GM18499 (cell line): Measurements from ENCODE around the gene ICA1L.
A peak's percentile ranks its signal among the peaks of the same experiment; 100 is the strongest.

Source experiments
- ATAC-seq: cut with Tn5 transposase; IDR thresholded peaks from one replicate; pipeline ENCODE4 v1.9.1; 2021; ENCODE audit warnings: moderate number of reproducible peaks; ENCODE audit not compliant: insufficient read depth, unreplicated experiment

ICA1L gene

GRCh38 chr2:202790676-202791075 lies 80.9 kb downstream of the ICA1L start:
- no peak for ATAC-seq

- ATAC-seq = no peak
Measured at GRCh38 chr2:202786842-202787241, 84.7 kb downstream of the ICA1L start.

GRCh38 chr2:202782940-202783558 lies 88.5 kb downstream of the ICA1L start:
- ATAC-seq = no peak

- ATAC-seq = peak; percentile 95
Measured at GRCh38 chr2:202780514-202781021, 91.0 kb downstream of the ICA1L start.

- ATAC-seq = no peak
Measured at GRCh38 chr2:202778217-202778616, 93.3 kb downstream of the ICA1L start.

GRCh38 chr2:202774104-202774503 lies 97.5 kb downstream of the ICA1L start:
- ATAC-seq = no peak

DNA sequence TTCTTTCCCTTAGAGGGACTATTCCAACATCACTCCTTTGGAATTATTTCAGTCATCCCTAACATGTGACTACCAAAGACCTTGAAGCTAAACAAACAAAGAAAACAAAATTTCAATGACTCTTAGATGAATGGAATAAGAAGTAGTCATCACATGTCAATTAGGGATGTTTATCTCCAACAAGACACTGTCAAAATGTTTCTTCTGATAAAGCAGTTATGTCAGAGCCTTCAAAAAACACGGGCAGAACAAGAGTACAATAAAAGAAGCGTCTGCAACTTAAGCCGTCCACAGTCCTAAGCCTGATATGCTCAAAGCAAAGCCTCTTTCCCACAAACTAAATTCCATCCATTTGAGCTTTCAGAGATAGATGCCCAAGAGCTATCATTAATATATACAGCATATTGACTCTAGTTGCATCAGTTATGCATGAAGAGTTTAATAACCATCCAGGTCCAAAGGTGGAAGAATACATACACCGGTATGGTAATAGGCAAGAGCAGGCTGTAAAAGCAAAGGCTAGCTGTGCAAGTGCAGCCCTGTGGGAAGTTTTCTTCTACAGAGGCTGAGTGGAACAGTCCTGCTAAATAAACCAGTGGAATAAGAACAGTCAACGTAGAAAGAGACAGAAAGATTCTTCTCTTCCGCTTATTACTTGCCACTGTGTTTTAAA lies 98.1 kb downstream of the ICA1L start:
- no peak for ATAC-seq

DNA sequence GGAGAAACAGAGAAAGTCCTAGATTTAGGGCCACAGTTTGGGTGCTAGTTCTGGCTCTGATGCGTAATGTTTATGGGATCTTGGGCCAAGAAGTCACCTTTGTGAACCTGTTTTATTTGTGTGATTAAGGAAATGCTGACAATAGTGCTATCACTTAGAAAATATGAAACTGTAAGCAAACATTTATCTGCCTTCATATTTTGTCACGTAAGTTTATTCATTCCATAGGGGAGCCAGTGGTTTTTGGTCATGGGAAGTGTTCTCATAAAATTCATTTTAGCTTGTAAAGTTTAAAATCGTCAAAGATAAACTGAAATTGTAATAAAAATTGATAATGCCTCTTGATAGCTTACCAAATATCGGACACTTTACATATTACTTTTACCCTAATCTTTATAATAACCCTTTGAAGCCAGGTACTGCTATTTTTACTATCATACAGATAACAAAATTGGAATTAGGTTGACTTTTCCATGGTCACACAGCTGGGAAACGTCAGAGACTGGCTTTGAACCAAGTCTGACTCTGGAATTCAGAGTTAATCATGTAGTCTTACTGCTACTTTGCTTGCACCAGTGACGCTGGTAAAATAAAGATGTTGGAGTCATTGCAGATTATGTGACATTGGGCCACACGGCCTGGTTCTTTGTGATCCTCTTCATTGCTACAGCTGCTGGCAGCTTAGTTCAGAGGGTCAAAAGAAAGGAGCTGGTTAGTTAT lies 99.7 kb downstream of the ICA1L start:
- ATAC-seq = no peak

- ATAC-seq = no peak
Measured at GRCh38 chr2:202771336-202771735, 100.2 kb downstream of the ICA1L start.

GRCh38 chr2:202769201-202769600 lies 102.4 kb downstream of the ICA1L start:
- no peak for ATAC-seq

DNA sequence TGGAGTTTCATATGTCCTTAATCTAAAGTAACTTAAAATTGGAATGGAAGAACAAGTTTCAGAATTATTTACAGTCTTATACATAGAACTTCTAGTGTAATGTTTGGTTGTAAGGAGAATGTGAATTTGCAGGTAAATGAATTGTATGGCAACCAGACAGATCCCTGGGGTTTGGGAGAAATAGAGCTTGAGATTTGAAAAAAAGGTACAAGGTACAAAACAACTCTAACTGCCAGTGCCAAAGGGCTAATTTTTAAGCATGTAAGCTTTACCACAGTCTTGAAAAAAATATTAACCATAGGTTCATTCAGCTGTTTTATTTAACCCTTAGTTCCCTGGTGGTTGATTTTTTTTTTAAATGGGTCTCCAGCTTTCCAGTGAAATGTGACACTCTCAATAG lies 103.3 kb downstream of the ICA1L start:
- no peak for ATAC-seq

DNA sequence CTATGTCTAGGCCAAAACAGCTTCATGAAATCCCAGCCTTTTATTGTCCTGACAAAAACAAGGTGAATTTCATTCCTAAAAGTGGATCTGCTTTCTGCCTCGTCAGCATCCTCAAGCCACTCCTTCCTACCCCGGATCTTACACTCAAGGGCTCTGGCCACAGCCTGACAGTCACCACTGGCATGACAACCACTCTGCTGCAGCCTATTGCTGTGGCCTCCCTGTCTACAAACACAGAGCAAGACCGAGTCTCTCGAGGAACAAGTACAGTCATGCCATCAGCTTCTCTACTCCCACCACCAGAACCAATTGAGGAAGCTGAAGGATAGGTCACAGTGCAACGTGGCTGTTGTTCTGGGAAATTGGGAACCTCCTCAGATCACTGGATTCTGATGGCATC lies 106.1 kb downstream of the ICA1L start:
- no peak for ATAC-seq

DNA sequence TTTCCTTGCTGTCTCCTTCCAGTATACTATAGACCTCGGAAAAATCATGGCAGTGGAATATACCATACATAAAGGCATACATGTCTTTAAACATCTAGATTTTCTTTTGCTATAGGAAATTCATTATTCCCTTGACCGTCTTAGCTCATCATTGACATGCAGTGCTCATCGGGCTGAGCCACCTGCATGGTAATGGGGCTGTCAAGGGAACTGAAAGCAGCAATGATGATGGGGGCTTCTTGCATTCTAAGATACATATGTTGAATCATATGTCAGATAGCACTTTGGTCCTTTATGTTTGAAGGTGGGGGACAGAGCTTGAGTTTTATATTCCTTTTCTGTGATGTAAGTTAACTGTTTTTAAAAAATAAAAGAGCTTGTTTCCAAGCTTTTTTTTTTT lies 106.6 kb downstream of the ICA1L start:
- ATAC-seq = no peak

GRCh38 chr2:202763916-202764315 lies 107.7 kb downstream of the ICA1L start:
- ATAC-seq = no peak

DNA sequence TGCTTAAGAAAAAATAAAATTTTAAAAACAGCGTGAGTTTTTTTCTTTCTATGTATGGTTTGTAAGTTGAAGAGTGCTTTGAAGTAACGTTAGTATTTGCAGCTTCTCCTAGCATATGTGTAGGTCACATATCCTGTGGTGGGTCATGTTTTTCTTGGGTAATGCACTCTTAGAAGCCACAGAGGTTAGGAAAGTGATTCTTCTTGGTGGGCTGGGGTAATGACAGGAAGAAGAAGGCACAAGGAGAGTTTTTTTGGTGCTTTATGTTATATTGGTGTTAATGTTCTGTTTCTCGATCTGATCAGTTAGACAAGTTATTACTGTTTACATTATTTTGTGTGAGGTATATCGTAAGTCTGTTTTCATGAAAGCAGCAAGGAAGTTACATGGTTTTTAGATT lies 109.0 kb downstream of the ICA1L start:
- no peak for ATAC-seq

- ATAC-seq = no peak
Measured at GRCh38 chr2:202760848-202761247, 110.7 kb downstream of the ICA1L start.

- ATAC-seq = no peak
Measured at GRCh38 chr2:202758604-202759003, 113.0 kb downstream of the ICA1L start.

DNA sequence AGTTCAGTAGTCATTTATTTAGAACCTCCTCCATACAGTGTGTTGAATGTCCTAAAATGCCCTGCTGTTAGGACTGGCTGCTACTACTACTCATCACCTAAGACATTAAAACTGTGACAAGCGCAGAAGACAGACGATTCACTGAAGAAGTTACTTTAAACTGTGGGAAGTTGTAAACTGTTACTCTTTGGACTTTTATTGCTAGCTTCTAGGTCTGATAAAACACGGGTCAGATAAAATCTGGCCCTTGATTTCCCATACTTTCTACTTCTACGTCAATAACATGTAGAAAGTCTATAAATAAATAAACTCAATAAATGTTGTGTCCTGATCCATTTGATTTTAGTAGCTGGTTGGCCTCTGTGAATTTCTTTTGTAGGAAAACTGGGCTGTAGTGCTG lies 113.4 kb downstream of the ICA1L start:
- no peak for ATAC-seq

- no peak for ATAC-seq
Measured at GRCh38 chr2:202757339-202757738, 114.2 kb downstream of the ICA1L start.

GRCh38 chr2:202756598-202756997 lies 115.0 kb downstream of the ICA1L start:
- no peak for ATAC-seq

GRCh38 chr2:202754936-202755335 lies 116.6 kb downstream of the ICA1L start:
- no peak for ATAC-seq
